Activated CD4-positive, alpha-beta T cell treated with anti-CD3 and anti-CD28 coated beads, Interleukin-10, Interleukin-2, amounts not matched to agents 100 ng/mL and 50 ng/mL, durations not matched to agents 16 hours and 8 hours (primary cell): ENCODE results near the gene ST7.
"Not testable (repeated sequence)": the region's sequence is repeated elsewhere in the genome, so short reads cannot be mapped to it uniquely, and the experiment has no call there.

ENCODE experiments used
- DNase-seq: peaks from one replicate; pipeline ENCODE4 v3.0.0-alpha.2; 2020

ST7 gene

GRCh38 chr7:116951366-116952292, 1.7 kb upstream of the ST7 start:
- no peak for DNase-seq

GRCh38 chr7:116952635-116953371, 498 bp upstream of the ST7 start:
- DNase-seq: no peak

- peak; percentile 50 for DNase-seq
Observed at GRCh38 chr7:116953906-116954838, 871 bp downstream of the ST7 start.

DNA sequence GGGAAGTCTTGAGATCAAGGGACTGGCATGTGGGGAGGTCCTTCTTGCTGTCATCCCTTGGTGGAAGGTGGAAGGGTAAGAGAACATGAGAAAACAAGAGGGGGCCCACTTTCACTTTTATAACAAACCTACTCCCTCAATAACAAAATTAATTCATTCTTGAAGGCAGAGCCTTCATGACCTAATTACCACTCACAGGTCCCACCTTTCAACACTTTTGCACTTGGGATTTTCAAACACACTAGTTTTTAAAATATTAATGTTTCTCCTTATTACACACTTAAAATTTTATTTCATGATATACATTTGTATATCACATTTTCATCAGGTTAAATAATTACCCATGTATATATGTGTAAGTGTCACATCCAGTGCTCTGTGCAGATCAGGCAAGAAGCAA, 2.0 kb downstream of the ST7 start:
- no peak for DNase-seq

DNA sequence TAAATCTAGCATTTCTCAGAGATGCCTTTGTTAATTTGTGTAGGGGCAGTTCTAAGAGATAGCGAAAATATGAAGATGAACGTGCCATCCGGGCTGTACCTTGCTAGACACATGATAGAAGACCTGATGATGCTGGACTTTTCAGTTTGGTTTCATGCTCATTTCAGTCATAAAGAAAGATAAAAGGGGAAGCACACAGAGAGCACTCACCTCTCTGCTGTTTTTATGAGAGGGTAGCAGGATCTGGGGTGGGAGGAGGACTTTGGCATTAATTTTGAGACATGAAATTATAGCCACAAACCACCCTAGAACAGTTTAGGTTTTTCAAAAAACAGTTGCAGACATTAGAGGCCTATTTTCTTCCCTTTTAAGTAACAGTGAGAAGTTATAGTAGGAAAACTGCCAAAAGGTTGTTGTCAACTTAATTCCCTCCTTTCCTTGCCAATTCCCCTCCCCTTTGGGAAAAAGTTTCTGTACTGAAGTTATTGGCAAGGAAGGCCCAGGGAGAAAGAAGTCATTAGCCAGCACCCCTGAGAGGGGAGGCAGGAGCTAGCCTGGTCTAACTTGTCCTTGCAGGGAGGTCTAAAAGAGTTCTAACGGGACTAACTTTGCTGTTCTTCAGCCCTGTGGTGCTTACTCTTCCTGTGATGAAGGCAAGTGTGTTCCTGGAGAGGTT, 2.6 kb downstream of the ST7 start:
- peak; percentile 72 for DNase-seq

GRCh38 chr7:116956477-116956804, 3.1 kb downstream of the ST7 start:
- no peak for DNase-seq

DNA sequence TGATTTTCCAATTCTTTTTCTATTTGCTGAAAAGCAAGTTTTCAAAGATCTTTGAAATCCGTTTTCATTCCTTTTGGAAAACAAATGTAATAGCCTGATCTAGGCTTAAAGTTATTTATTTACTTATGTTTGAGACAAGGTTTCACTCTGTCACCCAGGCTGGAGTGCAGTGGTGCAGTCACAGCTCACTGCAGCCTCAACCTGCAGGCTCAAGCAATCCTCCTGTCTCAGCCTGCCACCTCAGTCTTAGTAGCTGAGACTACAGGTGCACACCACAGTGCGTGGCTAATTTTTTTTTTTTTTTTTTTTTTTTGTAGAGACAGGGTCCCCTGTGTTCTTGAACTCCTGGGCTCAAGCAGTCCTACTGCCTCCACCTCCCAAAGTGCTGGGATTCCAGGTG, 4.6 kb downstream of the ST7 start:
- no peak for DNase-seq

DNA sequence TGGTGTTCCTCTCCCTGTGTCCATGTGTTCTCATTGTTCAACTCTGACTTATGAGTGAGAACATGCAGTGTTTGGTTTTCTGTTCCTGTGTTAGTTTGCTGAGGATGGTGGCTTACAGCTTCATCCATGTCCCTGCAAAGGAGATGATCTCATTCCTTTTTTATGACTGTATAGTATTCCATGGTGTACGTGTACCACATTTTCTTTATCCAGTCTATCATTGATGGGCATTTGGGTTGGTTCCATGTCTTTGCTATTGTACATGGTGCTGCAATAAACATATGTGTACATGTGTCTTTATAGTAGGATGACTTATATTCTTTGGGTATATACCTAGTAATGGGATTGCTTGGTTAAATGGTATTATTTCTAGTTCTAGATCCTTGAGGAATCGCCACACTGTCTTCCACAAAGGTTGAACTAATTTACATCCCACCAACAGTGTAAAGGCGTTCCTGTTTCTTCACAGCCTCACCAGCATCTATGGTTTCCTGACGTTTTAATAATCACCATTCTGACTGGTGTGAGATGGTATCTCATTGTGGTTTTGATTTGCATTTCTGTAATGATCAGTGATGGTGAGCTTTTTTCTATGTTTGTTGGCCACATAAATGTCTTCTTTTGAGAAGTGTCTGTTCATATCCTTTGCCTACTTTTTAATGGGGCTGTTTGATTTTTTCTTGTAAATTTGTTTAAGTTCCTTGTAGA, 8.8 kb downstream of the ST7 start:
- DNase-seq: peak; percentile 27

- DNase-seq: no peak
Observed at GRCh38 chr7:116963234-116963633, 9.9 kb downstream of the ST7 start.

DNA sequence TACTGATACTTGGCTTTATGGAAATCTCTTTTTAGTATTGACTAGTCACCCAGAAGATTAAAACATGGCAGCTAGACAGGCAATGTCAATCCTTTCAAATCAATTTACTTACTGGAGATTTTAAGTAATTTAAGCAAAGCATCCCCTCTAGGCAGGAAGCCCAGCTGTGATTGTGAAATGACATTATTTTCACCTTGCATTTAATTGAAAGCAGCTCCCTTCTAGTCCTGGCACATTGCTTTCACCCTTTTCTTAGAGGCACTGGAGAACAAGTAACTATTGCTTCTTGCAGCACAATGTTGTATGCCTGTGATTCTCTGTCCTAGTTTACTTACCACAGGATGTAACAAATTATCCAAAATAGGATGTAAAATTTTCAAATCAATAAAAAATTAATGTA, 13.3 kb downstream of the ST7 start:
- no peak for DNase-seq

- DNase-seq: no peak
Observed at GRCh38 chr7:116967254-116967922, 14.1 kb downstream of the ST7 start.

- DNase-seq: no peak
Observed at GRCh38 chr7:116967983-116968382, 14.7 kb downstream of the ST7 start.

DNA sequence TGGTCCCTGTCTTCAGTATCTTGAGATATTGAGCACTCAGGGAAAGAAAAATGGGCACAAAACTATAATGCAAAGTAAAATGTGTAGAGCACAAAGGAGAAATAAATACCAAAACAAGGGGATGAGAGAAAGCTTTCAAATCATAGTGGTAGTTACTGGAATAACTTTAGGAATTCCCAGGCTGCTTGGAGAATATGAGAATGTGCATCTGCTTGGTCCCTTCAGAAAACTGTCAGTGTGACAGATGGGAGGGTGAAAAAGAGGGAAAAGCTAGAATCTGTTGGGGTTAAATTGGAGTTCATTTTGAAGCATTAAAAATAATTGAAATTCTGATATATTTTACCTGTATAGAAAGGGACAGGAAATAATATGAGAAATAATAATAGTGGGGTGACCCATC, 15.3 kb downstream of the ST7 start:
- DNase-seq: no peak

DNA sequence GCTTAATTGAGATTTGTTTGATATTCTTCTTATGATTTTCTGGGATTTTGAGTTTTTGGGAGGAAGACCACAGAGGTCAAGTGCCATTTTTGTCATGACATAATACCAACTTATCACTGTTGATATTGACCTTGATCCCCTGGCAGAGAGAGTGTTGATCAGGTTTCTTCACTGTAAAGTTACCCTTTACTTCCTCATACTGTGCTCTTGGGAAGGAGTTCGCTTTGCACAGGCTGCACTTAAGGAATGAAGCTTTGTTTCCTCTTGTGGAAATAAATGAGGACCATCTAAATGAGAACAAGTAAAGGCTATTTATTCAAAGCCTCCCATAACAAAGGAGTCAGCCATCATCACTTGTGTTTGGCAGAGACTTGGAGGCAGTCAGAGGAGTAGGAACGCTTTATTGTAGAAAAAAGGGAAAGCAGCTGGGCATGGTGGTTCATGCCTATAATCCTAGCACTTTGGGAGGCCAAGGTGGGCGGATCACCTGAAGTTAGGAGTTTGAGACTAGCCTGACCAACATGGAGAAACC, 16.1 kb downstream of the ST7 start:
- no peak for DNase-seq

DNA sequence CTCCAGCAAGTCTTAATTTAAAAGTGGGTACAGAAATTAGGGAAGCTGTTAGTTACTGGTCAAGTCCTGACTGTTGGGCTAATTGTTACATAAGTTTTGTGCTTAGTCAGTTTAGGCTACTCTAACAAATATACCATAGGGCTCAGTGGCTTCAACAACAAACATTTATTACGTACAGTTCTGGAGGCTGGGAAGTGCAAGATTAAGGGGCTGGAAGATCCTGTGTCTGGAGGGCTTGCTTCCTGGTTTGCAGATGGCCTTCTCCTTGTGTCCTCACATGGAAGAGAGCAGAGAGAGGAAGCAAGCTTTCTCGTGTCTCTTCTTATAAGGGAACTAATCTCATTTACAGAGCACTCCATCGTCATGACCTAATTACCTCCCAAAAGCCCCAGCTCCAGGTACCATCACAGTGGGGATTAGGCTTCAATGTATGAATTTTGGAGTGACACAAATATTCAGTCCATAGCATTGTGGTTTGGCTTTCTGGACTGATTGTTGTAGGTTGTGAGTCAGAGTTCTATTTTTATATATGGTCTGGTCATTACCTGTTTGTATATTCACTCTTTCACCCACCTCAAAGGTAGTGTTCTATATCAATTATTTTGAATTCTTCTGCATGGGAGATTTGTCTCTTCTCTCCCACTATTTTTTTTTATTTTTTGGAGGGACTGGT, 17.1 kb downstream of the ST7 start:
- DNase-seq: no peak

DNA sequence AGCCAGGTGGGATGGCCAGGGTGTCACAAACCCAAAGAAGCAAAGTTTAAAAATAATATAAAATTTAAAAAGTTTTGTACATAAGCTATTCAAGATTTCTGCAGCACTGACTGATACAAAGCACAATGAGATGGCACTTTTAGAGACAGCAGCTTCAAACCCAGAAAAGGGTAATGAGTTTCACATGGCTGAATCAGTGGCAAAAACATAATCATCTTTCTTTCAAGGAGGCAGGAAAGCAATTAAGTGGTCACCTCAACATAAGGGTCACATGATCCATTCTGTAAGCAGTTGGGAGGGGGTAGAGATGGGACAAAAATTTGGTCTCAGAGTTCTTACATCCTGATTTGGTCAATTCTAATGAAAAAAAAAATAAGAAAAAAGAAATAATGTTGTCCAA, 17.9 kb downstream of the ST7 start:
- peak; percentile 30 for DNase-seq

GRCh38 chr7:116971869-116972268, 18.6 kb downstream of the ST7 start:
- DNase-seq: no peak

DNA sequence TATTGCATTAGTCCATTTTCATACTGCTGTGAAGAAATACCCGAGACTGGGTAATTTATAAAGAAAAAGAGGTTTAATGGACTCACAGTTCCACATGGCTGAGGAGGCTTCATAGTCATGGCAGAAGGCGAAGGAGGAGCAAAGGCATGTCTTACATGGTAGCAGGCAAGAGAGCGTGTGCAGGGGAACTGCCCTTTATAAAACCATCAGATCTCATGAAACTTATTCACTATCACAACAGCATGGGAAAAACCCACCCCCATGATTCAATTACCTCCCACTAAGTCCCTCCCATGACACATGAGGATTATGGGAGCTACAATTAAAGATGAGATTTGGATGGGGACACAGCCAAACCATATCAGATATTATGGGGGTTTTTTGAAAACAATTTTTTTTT, 21.7 kb downstream of the ST7 start:
- DNase-seq: not testable (repeated sequence)

GRCh38 chr7:116977172-116977571, 23.9 kb downstream of the ST7 start:
- no peak for DNase-seq

- no peak for DNase-seq
Observed at GRCh38 chr7:116978006-116978405, 24.7 kb downstream of the ST7 start.

GRCh38 chr7:116979430-116979829, 26.1 kb downstream of the ST7 start:
- no peak for DNase-seq
